Chondrocyte (in vitro differentiated cells): ENCODE results near the gene ZNF740. TPM values are rescaled to one million over a fixed set of nuclear protein-coding genes. Genes with fewer than 3 reads are reported as not detected.
A peak's percentile ranks its signal among the peaks of the same experiment; 100 is the strongest.

Experiments
- DNase-seq: peaks from one replicate; pipeline ENCODE4 v3.0.0; 2021; ENCODE audit warnings: mixed read lengths, low spot score
- H3K27ac Mint-ChIP-seq: one replicate; pipeline ENCODE4 v1.8.0; 2021; ENCODE audit warnings: mild to moderate bottlenecking, moderate library complexity, mixed read lengths; ENCODE audit not compliant: unreplicated experiment
- H3K27me3 Mint-ChIP-seq: 2 replicates; pipeline ENCODE4 v1.8.0; 2021; ENCODE audit warnings: low read depth, mixed read lengths
- H3K36me3 Mint-ChIP-seq: 2 replicates; pipeline ENCODE4 v1.8.0; 2021; ENCODE audit warnings: low read depth, mixed read lengths
- H3K4me1 Mint-ChIP-seq: 2 replicates; pipeline ENCODE4 v1.8.0; 2021; ENCODE audit warnings: low read depth, mild to moderate bottlenecking, mixed read lengths
- H3K4me3 Mint-ChIP-seq: one replicate; pipeline ENCODE4 v1.8.0; 2021; ENCODE audit warnings: mild to moderate bottlenecking, moderate library complexity, mixed read lengths; ENCODE audit not compliant: unreplicated experiment
- H3K9me3 Mint-ChIP-seq: 2 replicates; pipeline ENCODE4 v1.8.0; 2021; ENCODE audit warnings: low read depth, mixed read lengths
- total RNA-seq: library from RNA; stranded (reverse); gene quantifications from 3 replicates; pipeline ENCODE4 v1.2.1, GENCODE V29; 2021
- TF ChIP-seq, protein P1 (sequence below): fragments of 200-600 bp; sonication (generic); IDR thresholded peaks from 2 replicates; pipeline ENCODE4 v1.5.0; 2021; ENCODE audit warnings: antibody characterized with exemption, mild to moderate bottlenecking, moderate library complexity

Gene ZNF740
- total RNA-seq, 1 donor from 2014 or later = 36.7 TPM

GRCh38 chr12:53223389-53224060 lies 43.0 kb downstream of the ZNF740 start:
- Mint-ChIP-seq H3K4me1 (peaks cover 58% of the 10 kb centered on the region), H3K9me3 (no peaks in the 10 kb centered on the region), H3K36me3 (peaks cover 2% of the 10 kb centered on the region), H3K27ac (peak overlapping the region; percentile 95), H3K4me3 (peak overlapping the region; percentile 16), H3K27me3 (no peaks in the 10 kb centered on the region)
- TF ChIP-seq, protein P1, sequence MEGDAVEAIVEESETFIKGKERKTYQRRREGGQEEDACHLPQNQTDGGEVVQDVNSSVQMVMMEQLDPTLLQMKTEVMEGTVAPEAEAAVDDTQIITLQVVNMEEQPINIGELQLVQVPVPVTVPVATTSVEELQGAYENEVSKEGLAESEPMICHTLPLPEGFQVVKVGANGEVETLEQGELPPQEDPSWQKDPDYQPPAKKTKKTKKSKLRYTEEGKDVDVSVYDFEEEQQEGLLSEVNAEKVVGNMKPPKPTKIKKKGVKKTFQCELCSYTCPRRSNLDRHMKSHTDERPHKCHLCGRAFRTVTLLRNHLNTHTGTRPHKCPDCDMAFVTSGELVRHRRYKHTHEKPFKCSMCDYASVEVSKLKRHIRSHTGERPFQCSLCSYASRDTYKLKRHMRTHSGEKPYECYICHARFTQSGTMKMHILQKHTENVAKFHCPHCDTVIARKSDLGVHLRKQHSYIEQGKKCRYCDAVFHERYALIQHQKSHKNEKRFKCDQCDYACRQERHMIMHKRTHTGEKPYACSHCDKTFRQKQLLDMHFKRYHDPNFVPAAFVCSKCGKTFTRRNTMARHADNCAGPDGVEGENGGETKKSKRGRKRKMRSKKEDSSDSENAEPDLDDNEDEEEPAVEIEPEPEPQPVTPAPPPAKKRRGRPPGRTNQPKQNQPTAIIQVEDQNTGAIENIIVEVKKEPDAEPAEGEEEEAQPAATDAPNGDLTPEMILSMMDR = no peak
- no peak for DNase-seq

DNA sequence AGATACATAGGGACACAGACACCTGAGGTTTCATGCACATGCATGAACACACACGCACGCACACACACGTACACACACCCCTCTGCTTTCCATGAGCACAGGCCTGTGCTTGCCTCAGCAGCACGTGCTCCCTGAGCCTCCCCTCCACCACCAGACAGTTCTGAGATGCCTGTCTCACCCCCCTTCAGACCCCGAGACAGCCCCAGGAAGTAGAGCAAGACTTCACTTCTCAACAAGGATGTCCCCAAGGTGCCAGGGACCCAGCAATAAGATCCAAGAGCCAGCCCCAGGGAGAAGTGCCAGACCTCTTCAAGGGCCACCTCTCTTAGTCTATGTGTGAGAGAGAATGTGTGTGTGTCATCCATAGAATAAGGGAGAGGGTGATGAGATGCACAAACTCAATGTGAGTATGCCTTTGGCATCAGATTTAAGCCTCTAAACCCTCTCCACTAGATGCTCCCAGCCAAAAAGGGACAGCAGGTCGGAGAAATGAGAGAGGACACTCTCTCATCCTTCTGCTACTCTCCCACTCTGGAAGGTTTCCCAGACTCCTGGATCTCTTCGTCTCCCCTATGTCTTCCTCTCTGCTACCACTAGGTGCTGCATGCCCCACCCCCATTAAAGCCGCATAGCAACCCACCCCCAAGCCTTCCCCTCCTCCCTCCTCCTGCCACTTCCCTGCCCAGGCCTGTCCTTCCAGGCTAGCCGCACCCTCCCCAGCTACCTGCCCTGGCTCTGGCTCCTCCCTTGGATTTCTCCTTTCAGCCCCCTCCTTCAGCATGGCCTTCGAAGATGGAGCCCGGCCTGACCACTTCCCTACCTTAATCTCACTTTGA lies 43.8 kb downstream of the ZNF740 start:
- no peak for DNase-seq
- TF ChIP-seq, protein P1 = peak; percentile 54
- Mint-ChIP-seq H3K4me1 (peaks cover 53% of the 10 kb centered on the region), H3K27me3 (no peaks in the 10 kb centered on the region), H3K9me3 (no peaks in the 10 kb centered on the region), H3K4me3 (no peak overlapping the region), H3K27ac (peak overlapping the region; percentile 84), H3K36me3 (peaks cover 2% of the 10 kb centered on the region)

- H3K27ac Mint-ChIP-seq = peak overlapping the region; percentile 72
- peak; percentile 43 for DNase-seq
- H3K4me1 Mint-ChIP-seq = peaks cover 52% of the 10 kb centered on the region
- H3K36me3 Mint-ChIP-seq = peaks cover 2% of the 10 kb centered on the region
- H3K27me3 Mint-ChIP-seq = no peaks in the 10 kb centered on the region
- TF ChIP-seq, protein P1 = no peak
- no peaks in the 10 kb centered on the region for H3K9me3 Mint-ChIP-seq
- no peak overlapping the region for H3K4me3 Mint-ChIP-seq
These were observed 44.5 kb downstream of the ZNF740 start for GRCh38 chr12:53224897-53225634.

- H3K27ac Mint-ChIP-seq = peak overlapping the region; percentile 38
These were observed 45.3 kb downstream of the ZNF740 start for GRCh38 chr12:53225635-53226424.

More at GRCh38 chr12:53225635-53226424, 45.3 kb downstream of the ZNF740 start:
- H3K9me3 Mint-ChIP-seq = no peaks in the 10 kb centered on the region
- H3K4me1 Mint-ChIP-seq = peaks cover 54% of the 10 kb centered on the region
- TF ChIP-seq, protein P1 = no peak
- peak; percentile 50 for DNase-seq
- H3K4me3 Mint-ChIP-seq = no peak overlapping the region
- no peaks in the 10 kb centered on the region for H3K27me3 Mint-ChIP-seq
- H3K36me3 Mint-ChIP-seq = peaks cover 2% of the 10 kb centered on the region
